Heart left ventricle (tissue), 13 donors: ENCODE measurements around the gene ACKR3.
A peak's percentile ranks its signal among the peaks of the same experiment; 100 is the strongest.

Experiments
- POLR2A ChIP-seq, 2 donors: fragments of 450-650 bp; IDR thresholded peaks; one replicate each; pipeline ENCODE4 v1.6.1; 2017; ENCODE audit warnings: antibody characterized with exemption in 2 of 2, mild to moderate bottlenecking in 2 of 2, moderate library complexity in 2 of 2
- TF ChIP-seq, protein P1 (sequence below), 12 donors: fragments of 200-600 bp; sonication (generic) in 4 of 12; IDR thresholded peaks; one replicate each; pipeline versions ENCODE4 v1.5.0 to v1.8.0; 2018 to 2022; ENCODE audit warnings: antibody characterized with exemption in 12 of 12, mild to moderate bottlenecking in 5 of 12
- donor health status: ischemic (EF 13 %, LVEDD 7.1; RV severe dilation, severe dysfunction).
- donor health status: DM: no; HTN: yes; CAD: no.
- donor health status: DM: no; HTN: no; CAD: no.
- donor health status: ischemic (EF 25% LVEDD 6.9; RV normal size, moderate dysfunction).
- donor health status: ischemic (EF 25% LVEDD 5.7; RV mildly dilated, moderate dysfunction).
- donor health status: ischemic (EF 35%, LVEDD 5.7; RV mildly dilated, moderate dysfunction).
- donor health status: nonischemic (EF 11% LVEDD 7.7; RV severe dilation, severe dysfunction).
- donor health status: DM: yes; HTN: yes; CAD: no.
- donor health status: PGD.
- donor health status: ischemic (EF 29% LVEDD 5.4; RV normal size, mild dysfunction).
- donor health status: nonischemic (EF 23%, LVEDD 6.1; RV moderate dilation, normal function).

GRCh38 chr2:236569573-236569973 is at the start of gene ACKR3:
- TF ChIP-seq, protein P1, sequence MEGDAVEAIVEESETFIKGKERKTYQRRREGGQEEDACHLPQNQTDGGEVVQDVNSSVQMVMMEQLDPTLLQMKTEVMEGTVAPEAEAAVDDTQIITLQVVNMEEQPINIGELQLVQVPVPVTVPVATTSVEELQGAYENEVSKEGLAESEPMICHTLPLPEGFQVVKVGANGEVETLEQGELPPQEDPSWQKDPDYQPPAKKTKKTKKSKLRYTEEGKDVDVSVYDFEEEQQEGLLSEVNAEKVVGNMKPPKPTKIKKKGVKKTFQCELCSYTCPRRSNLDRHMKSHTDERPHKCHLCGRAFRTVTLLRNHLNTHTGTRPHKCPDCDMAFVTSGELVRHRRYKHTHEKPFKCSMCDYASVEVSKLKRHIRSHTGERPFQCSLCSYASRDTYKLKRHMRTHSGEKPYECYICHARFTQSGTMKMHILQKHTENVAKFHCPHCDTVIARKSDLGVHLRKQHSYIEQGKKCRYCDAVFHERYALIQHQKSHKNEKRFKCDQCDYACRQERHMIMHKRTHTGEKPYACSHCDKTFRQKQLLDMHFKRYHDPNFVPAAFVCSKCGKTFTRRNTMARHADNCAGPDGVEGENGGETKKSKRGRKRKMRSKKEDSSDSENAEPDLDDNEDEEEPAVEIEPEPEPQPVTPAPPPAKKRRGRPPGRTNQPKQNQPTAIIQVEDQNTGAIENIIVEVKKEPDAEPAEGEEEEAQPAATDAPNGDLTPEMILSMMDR (IDR thresholded peaks at IDR 0.05) = peak in 11 of 12 donors; percentile 13 to 64 (median 43)
- TF ChIP-seq POLR2A (IDR thresholded peaks at IDR 0.05) = peak; percentile 68 to 88
